ENCODE measurements around the gene KDM2B. TPM values are rescaled to one million over a fixed set of nuclear protein-coding genes. Genes with fewer than 3 reads are reported as not detected.

The KDM2B gene
- polyA plus RNA-seq, 1 donor from 2014 or later = 85.5 TPM

- Histone ChIP-seq H3K9me2 (ENCODE audit: insufficient read depth, low read length) (no peaks in the 10 kb centered on the region), H3K27me3 (ENCODE audit: insufficient read depth, low read depth, low read length) (no peaks in the 10 kb centered on the region), H3F3A (ENCODE audit: insufficient read depth, low read length, poor library complexity, severe bottlenecking) (no peaks in the 10 kb centered on the region), H4K20me1 (ENCODE audit: insufficient read depth) (no peaks in the 10 kb centered on the region), H3K27ac (ENCODE audit: low read length) (no peak overlapping the region), H3K36me3 (ENCODE audit: insufficient read depth, low read length) (no peaks in the 10 kb centered on the region), H3K4me2 (ENCODE audit: low read length) (no peak overlapping the region), H3K9ac (ENCODE audit: low read length) (no peak overlapping the region), H3K79me2 (replicated peaks; ENCODE audit: insufficient read depth, low read length) (no peaks in the 10 kb centered on the region), H2AFZ (ENCODE audit: low read depth, low read length) (no peak overlapping the region), H3K9me3 (ENCODE audit: low read length) (no peaks in the 10 kb centered on the region), H3K4me3 (ENCODE audit: low read length) (no peak overlapping the region)
- TF ChIP-seq, protein P1, sequence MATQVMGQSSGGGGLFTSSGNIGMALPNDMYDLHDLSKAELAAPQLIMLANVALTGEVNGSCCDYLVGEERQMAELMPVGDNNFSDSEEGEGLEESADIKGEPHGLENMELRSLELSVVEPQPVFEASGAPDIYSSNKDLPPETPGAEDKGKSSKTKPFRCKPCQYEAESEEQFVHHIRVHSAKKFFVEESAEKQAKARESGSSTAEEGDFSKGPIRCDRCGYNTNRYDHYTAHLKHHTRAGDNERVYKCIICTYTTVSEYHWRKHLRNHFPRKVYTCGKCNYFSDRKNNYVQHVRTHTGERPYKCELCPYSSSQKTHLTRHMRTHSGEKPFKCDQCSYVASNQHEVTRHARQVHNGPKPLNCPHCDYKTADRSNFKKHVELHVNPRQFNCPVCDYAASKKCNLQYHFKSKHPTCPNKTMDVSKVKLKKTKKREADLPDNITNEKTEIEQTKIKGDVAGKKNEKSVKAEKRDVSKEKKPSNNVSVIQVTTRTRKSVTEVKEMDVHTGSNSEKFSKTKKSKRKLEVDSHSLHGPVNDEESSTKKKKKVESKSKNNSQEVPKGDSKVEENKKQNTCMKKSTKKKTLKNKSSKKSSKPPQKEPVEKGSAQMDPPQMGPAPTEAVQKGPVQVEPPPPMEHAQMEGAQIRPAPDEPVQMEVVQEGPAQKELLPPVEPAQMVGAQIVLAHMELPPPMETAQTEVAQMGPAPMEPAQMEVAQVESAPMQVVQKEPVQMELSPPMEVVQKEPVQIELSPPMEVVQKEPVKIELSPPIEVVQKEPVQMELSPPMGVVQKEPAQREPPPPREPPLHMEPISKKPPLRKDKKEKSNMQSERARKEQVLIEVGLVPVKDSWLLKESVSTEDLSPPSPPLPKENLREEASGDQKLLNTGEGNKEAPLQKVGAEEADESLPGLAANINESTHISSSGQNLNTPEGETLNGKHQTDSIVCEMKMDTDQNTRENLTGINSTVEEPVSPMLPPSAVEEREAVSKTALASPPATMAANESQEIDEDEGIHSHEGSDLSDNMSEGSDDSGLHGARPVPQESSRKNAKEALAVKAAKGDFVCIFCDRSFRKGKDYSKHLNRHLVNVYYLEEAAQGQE (IDR thresholded peaks at IDR 0.05; ENCODE audit: borderline replicate concordance) = no peak
- TF ChIP-seq CTCF (IDR thresholded peaks at IDR 0.05; ENCODE audit: poor library complexity, severe bottlenecking) (no peak), TAF1 (IDR thresholded peaks at IDR 0.05; ENCODE audit: low read depth) (no peak), EP300 (conservative IDR thresholded peaks at IDR 0.05; ENCODE audit: poor library complexity, severe bottlenecking) (no peak), POLR2AphosphoS5 (IDR thresholded peaks at IDR 0.05) (no peak), SMC3 (conservative IDR thresholded peaks at IDR 0.05; ENCODE audit: poor library complexity) (no peak), MXI1 (conservative IDR thresholded peaks at IDR 0.05; ENCODE audit: poor library complexity, severe bottlenecking) (no peak), RAD21 (conservative IDR thresholded peaks at IDR 0.05) (no peak)
Measured at GRCh38 chr12:121509339-121509738, 71.5 kb downstream of the KDM2B start.

- Histone ChIP-seq H4K20me1 (ENCODE audit: insufficient read depth) (no peaks in the 10 kb centered on the region), H3K27ac (ENCODE audit: low read length) (no peak overlapping the region), H3K9me3 (ENCODE audit: low read length) (no peaks in the 10 kb centered on the region), H3K4me2 (ENCODE audit: low read length) (no peak overlapping the region), H3F3A (ENCODE audit: insufficient read depth, low read length, poor library complexity, severe bottlenecking) (no peaks in the 10 kb centered on the region), H3K9ac (ENCODE audit: low read length) (no peak overlapping the region), H3K36me3 (ENCODE audit: insufficient read depth, low read length) (no peaks in the 10 kb centered on the region), H2AFZ (ENCODE audit: low read depth, low read length) (no peak overlapping the region), H3K4me3 (ENCODE audit: low read length) (no peak overlapping the region), H3K9me2 (ENCODE audit: insufficient read depth, low read length) (no peaks in the 10 kb centered on the region), H3K79me2 (replicated peaks; ENCODE audit: insufficient read depth, low read length) (no peaks in the 10 kb centered on the region), H3K27me3 (ENCODE audit: insufficient read depth, low read depth, low read length) (no peaks in the 10 kb centered on the region)
- TF ChIP-seq POLR2AphosphoS5 (IDR thresholded peaks at IDR 0.05) = no peak
- TF ChIP-seq, protein P1 (IDR thresholded peaks at IDR 0.05; ENCODE audit: borderline replicate concordance) = no peak
- no peak for TF ChIP-seq CTCF (IDR thresholded peaks at IDR 0.05; ENCODE audit: poor library complexity, severe bottlenecking)
- no peak for TF ChIP-seq EZH2 (IDR thresholded peaks at IDR 0.05; ENCODE audit: borderline replicate concordance, insufficient read depth, low read length, poor library complexity, severe bottlenecking)
- no peak for TF ChIP-seq MXI1 (conservative IDR thresholded peaks at IDR 0.05; ENCODE audit: poor library complexity, severe bottlenecking)
- TF ChIP-seq EP300 (conservative IDR thresholded peaks at IDR 0.05; ENCODE audit: poor library complexity, severe bottlenecking) = no peak
- no peak for TF ChIP-seq RAD21 (conservative IDR thresholded peaks at IDR 0.05)
- TF ChIP-seq SMC3 (conservative IDR thresholded peaks at IDR 0.05; ENCODE audit: poor library complexity) = no peak
- no peak for TF ChIP-seq TAF1 (IDR thresholded peaks at IDR 0.05; ENCODE audit: low read depth)
Measured at GRCh38 chr12:121508533-121508932, 72.3 kb downstream of the KDM2B start.
